Naive thymus-derived CD8-positive, alpha-beta T cell (primary cell): ENCODE measurements around the gene OR8D2. TPM values are rescaled to one million over a fixed set of nuclear protein-coding genes. Genes with fewer than 3 reads are reported as not detected.
"Not testable (repeated sequence)": the region's sequence is repeated elsewhere in the genome, so short reads cannot be mapped to it uniquely, and the experiment has no call there.

Experiments used
- ATAC-seq, 2 donors: fragments of 150-1000 bp; cut with Tn5 transposase in 1 of 2; sonication (Bioruptor Pico), chemical (Tn5 transposase) in 1 of 2; 1 replicate in 1 of 2; 2 replicates in 1 of 2; pipeline ENCODE4 v1.10.0; 2021; ENCODE audit warnings: mild to moderate bottlenecking in 2 of 2, moderate library complexity in 2 of 2
- POLR2A ChIA-PET: fragments of 350-600 bp; sonication (Branson Sonifier 250); formaldehyde crosslinking; loops from one replicate; lab custom pipeline; 2021; ENCODE audit warnings: antibody characterized with exemption; lab: Charles Lee
- DNase-seq, 10 donors: peaks; one replicate each; pipeline versions ENCODE4 v3.0.0 to v3.0.0-alpha.2; 2020 to 2022
- H3K27ac Mint-ChIP-seq, 10 donors: one replicate each; pipeline ENCODE4 v1.8.0; 2020 to 2022; ENCODE audit warnings: mild to moderate bottlenecking in 10 of 10, mixed read lengths in 10 of 10, moderate library complexity in 4 of 10, inconsistent platforms in 1 of 10
- H3K27me3 Mint-ChIP-seq, 5 donors: one replicate each; pipeline ENCODE4 v1.8.0; 2021 to 2022; ENCODE audit warnings: mixed read lengths in 5 of 5
- H3K36me3 Mint-ChIP-seq, 3 donors: one replicate each; pipeline ENCODE4 v1.8.0; 2020 to 2022; ENCODE audit warnings: mixed read lengths in 3 of 3, mild to moderate bottlenecking in 2 of 3, inconsistent platforms in 1 of 3
- H3K4me1 Mint-ChIP-seq, 4 donors: one replicate each; pipeline ENCODE4 v1.8.0; 2021 to 2022; ENCODE audit warnings: mixed read lengths in 4 of 4
- H3K4me3 Mint-ChIP-seq, 10 donors: one replicate each; pipeline ENCODE4 v1.8.0; 2020 to 2022; ENCODE audit warnings: mild to moderate bottlenecking in 10 of 10, mixed read lengths in 10 of 10, moderate library complexity in 6 of 10, inconsistent platforms in 1 of 10
- H3K9me3 Mint-ChIP-seq, 9 donors: one replicate each; pipeline ENCODE4 v1.8.0; 2020 to 2022; ENCODE audit warnings: mixed read lengths in 9 of 9, mild to moderate bottlenecking in 3 of 9, inconsistent platforms in 1 of 9, moderate library complexity in 1 of 9
- polyA plus RNA-seq, 3 donors: library from polyadenylated mRNA; unstranded; fragments of 300-500 nt; fragmentation: Illumina TruSeq; gene quantifications; one replicate each; pipeline ENCODE4 v1.2.3, GENCODE V29; 2021
- total RNA-seq, 8 experiments: library from RNA in 2 of 8; stranded (reverse) in 2 of 8; gene quantifications; one replicate each; pipeline ENCODE4 v1.2.3 and lab custom pipeline; 2021 to 2026

The OR8D2 gene
- total and polyA plus RNA-seq, 5 experiments from 2014 or later: not detected

DNA sequence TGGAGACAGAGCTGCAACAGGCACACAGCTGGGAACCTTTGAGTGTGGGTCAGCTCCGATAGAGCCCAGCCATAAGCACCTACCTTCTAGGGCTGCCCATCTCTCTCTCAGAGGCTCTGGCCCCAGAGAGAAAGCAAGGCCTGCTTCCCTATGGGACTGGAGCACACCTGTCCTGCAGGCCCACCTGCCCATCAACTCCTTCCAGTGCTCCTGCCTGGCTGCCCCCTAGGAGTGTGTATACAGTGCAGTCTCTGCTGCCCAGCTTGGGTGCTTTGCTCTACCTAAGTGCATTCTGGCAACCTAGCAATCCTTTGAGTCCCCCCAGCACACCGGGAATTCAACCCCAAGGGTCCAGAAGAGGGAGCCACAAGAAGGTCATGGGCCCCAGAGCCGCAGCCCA is 42.8 kb downstream of the OR8D2 start:
- no peak for DNase-seq
- H3K27me3 Mint-ChIP-seq: peaks cover 0 to 19% (median 4%) of the 10 kb centered on the region in 5 donors
- peaks cover 2 to 30% (median 11%) of the 10 kb centered on the region in 9 donors for H3K9me3 Mint-ChIP-seq
- no peaks in the 10 kb centered on the region for H3K4me1 Mint-ChIP-seq
- ATAC-seq: no peak
- H3K4me3 Mint-ChIP-seq: no peak overlapping the region
- POLR2A ChIA-PET: no interaction called here
- no peaks in the 10 kb centered on the region for H3K36me3 Mint-ChIP-seq
- no peak overlapping the region for H3K27ac Mint-ChIP-seq

DNA sequence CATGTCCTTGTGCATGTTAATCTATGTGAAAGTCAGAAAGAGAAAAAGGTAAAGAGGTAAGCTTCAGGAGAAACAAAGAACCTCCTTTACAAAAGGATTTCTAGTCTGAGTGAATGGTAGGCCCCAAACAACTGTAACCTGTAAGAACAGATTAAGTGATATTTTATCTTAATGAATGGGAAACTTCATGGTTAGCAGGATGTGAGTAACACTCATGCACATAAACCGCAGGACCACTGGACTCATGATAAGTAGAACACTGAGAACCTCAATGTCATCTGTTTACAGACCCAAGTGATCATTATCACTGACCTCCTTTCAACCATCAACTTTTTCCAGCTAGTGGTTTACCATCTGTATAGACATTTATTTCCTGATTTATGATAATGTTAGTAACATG is 43.9 kb downstream of the OR8D2 start:
- peaks cover 0 to 19% (median 11%) of the 10 kb centered on the region in 9 donors for H3K9me3 Mint-ChIP-seq
- H3K4me1 Mint-ChIP-seq: no peaks in the 10 kb centered on the region
- DNase-seq (no peak), ATAC-seq (no peak)
- no peak overlapping the region for H3K4me3 Mint-ChIP-seq
- peaks cover 0 to 19% (median 4%) of the 10 kb centered on the region in 5 donors for H3K27me3 Mint-ChIP-seq
- no peaks in the 10 kb centered on the region for H3K36me3 Mint-ChIP-seq
- H3K27ac Mint-ChIP-seq: no peak overlapping the region
- POLR2A ChIA-PET: no interaction called here

DNA sequence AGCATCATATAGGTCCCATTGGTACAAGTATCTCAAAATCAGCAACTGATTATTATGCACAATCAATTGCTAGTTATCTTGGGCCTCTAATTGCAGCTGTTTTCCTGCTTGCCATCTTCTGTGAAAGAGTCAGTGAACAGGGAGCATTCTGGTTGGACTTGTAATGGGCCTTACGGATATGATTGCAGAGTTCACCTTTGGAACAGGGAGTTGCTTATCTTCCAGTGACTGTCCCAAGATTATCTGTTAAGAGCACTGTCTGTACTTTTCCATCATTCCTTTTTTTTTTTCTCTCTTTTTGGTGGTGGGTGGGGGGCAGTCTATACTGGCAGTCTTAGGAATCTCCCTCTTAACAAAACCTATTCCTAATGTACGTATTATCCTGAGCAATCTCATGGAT is 46.0 kb downstream of the OR8D2 start:
- H3K36me3 Mint-ChIP-seq: no peaks in the 10 kb centered on the region
- ATAC-seq: no peak
- H3K4me1 Mint-ChIP-seq: no peaks in the 10 kb centered on the region
- H3K27me3 Mint-ChIP-seq: peaks cover 2 to 14% (median 4%) of the 10 kb centered on the region in 5 donors
- POLR2A ChIA-PET: no interaction called here
- no peaks in the 10 kb centered on the region for H3K9me3 Mint-ChIP-seq
- H3K27ac Mint-ChIP-seq: no peak overlapping the region
- no peak overlapping the region for H3K4me3 Mint-ChIP-seq
- DNase-seq: no peak

DNA sequence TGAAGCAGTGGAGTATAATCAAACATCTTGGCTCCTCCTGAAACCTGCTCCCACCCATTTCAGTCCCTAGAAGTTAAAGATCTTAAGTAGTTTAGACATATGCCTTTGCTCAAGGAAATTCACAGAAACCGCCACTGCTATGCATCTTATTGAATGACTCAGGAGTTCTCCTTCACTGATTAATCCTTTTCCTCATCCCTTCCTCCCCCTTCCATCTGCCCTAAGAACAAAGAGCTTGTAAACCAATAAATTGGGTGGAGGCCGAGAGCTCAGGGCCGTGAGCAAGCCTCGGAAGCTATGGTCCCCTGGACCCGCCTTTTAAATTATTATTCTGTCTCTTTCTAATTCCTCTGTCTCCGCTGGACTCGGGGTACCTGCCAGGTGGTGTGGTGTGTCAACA is 49.1 kb downstream of the OR8D2 start:
- H3K27ac Mint-ChIP-seq, H3K4me3 Mint-ChIP-seq, H3K9me3 Mint-ChIP-seq, POLR2A ChIA-PET, DNase-seq, H3K4me1 Mint-ChIP-seq, H3K36me3 Mint-ChIP-seq, H3K27me3 Mint-ChIP-seq, ATAC-seq: not testable (repeated sequence)

Other genes starting within 250 kb of the OR8D2 start
- gene VWA5A, start 204.7 kb downstream of the OR8D2 start, total RNA-seq: 1 to 10 TPM; 7.9 to 8.9 TPM
- gene VWA5A, start 204.7 kb downstream of the OR8D2 start, polyA plus RNA-seq: 10 to 100 TPM in 1 of 3 donors, 1 to 10 TPM in 2; 5.8 to 10.8 (median 9.1) TPM
- gene OR10D3, start 136.9 kb downstream of the OR8D2 start, total RNA-seq: not detected
- gene OR10D3, start 136.9 kb downstream of the OR8D2 start, polyA plus RNA-seq: not detected
- not detected for gene OR8G1, start 79.1 kb downstream of the OR8D2 start, total RNA-seq
- gene OR8G1, start 79.1 kb downstream of the OR8D2 start, polyA plus RNA-seq: not detected
- gene OR8G5, start 63.8 kb downstream of the OR8D2 start, total RNA-seq: not detected
- not detected for gene OR8G5, start 63.8 kb downstream of the OR8D2 start, polyA plus RNA-seq
- gene OR8D1, start 6.2 kb downstream of the OR8D2 start, total RNA-seq: not detected
- not detected for gene OR8D1, start 6.2 kb downstream of the OR8D2 start, polyA plus RNA-seq
- gene OR8B2, start 64.3 kb upstream of the OR8D2 start, total RNA-seq: not detected
- not detected for gene OR8B2, start 64.3 kb upstream of the OR8D2 start, polyA plus RNA-seq
- gene OR8B3, start 78.8 kb upstream of the OR8D2 start, total RNA-seq: not detected
- not detected for gene OR8B3, start 78.8 kb upstream of the OR8D2 start, polyA plus RNA-seq
- gene OR8B4, start 104.7 kb upstream of the OR8D2 start, total RNA-seq: not detected
- gene OR8B4, start 104.7 kb upstream of the OR8D2 start, polyA plus RNA-seq: not detected
- gene OR8B8, start 125.5 kb upstream of the OR8D2 start, total RNA-seq: not detected
- gene OR8B8, start 125.5 kb upstream of the OR8D2 start, polyA plus RNA-seq: not detected
- gene OR8B12, start 223.5 kb upstream of the OR8D2 start, total RNA-seq: not detected
- not detected for gene OR8B12, start 223.5 kb upstream of the OR8D2 start, polyA plus RNA-seq
- gene OR8A1, start 249.8 kb upstream of the OR8D2 start, total RNA-seq: not detected
- not detected for gene OR8A1, start 249.8 kb upstream of the OR8D2 start, polyA plus RNA-seq